B cell (primary cell): ENCODE data around the gene SCAI. TPM values are rescaled to one million over a fixed set of nuclear protein-coding genes. Genes with fewer than 3 reads are reported as not detected.

ENCODE experiments used
- ATAC-seq: fragments of 200-7000 bp; cut with Tn5 transposase; one replicate; pipeline ENCODE4 v1.10.0; 2021; ENCODE audit warnings: low read depth, mild to moderate bottlenecking, moderate number of reproducible peaks, moderate library complexity
- CTCF ChIA-PET: fragments of 350-600 bp; sonication (Branson Sonifier 250); formaldehyde crosslinking; loops from one replicate; lab custom pipeline; 2021; ENCODE audit warnings: antibody characterized with exemption, inconsistent platforms; lab: Charles Lee
- POLR2A ChIA-PET: fragments of 350-600 bp; sonication (Branson Sonifier 250); formaldehyde crosslinking; loops from one replicate; lab custom pipeline; 2021; ENCODE audit warnings: antibody characterized with exemption; lab: Charles Lee
- DNase-seq: peaks from one replicate; pipeline ENCODE4 v3.0.0; 2013
- H2AFZ ChIP-seq: 2 replicates; pipeline ENCODE4 v1.6.1; 2012; ENCODE audit warnings: mild to moderate bottlenecking, low read depth, low read length; ENCODE audit not compliant: insufficient read depth, poor library complexity, severe bottlenecking
- H3K27ac ChIP-seq, 2 donors: 1 replicate in 1 of 2; 2 replicates in 1 of 2; pipeline ENCODE4 v1.5.1; 2012 to 2013; ENCODE audit warnings: low read length in 2 of 2, mild to moderate bottlenecking in 2 of 2, moderate library complexity in 1 of 2
- H3K27me3 ChIP-seq, 4 experiments: fragments of 200-600 bp in 1 of 4; sonication (generic) in 1 of 4; replicated peaks in 1 of 4; 1 replicate in 2 of 4; 2 replicates in 2 of 4; pipeline versions ENCODE4 v1.6.1 to v1.7.0; 2013 to 2016; ENCODE audit warnings: low read length in 3 of 4, mild to moderate bottlenecking in 2 of 4, mixed read lengths in 1 of 4, moderate library complexity in 1 of 4; ENCODE audit not compliant: insufficient read depth in 4 of 4, control insufficient read depth in 3 of 4; ENCODE audit errors: control extremely low read depth in 1 of 4
- H3K36me3 ChIP-seq, 2 experiments: replicated peaks in 1 of 2; 1 replicate in 1 of 2; 2 replicates in 1 of 2; pipeline versions ENCODE4 v1.6.1 to v1.7.1; 2013; ENCODE audit warnings: low read length in 1 of 2; ENCODE audit not compliant: insufficient read depth in 2 of 2, control insufficient read depth in 1 of 2; ENCODE audit errors: control extremely low read depth in 1 of 2, extremely low read depth in 1 of 2
- H3K4me1 ChIP-seq, 2 donors: fragments of 200-600 bp in 1 of 2; sonication (generic) in 1 of 2; 1 replicate in 1 of 2; 2 replicates in 1 of 2; pipeline versions ENCODE4 v1.5.1 to v1.6.1; 2013 to 2017; ENCODE audit warnings: low read length in 2 of 2; ENCODE audit not compliant: control insufficient read depth in 2 of 2, insufficient read depth in 2 of 2
- H3K4me2 ChIP-seq: replicated peaks from 2 replicates; pipeline ENCODE3; 2012; ENCODE audit warnings: mild to moderate bottlenecking, low read depth, low read length; ENCODE audit not compliant: poor library complexity, severe bottlenecking
- H3K4me3 ChIP-seq, 5 experiments: fragments of 200-600 bp in 1 of 5; sonication (generic) in 1 of 5; 1 replicate in 3 of 5; 2 replicates in 2 of 5; pipeline versions ENCODE4 v1.5.1 to v1.7.0; 2011 to 2016; ENCODE audit warnings: low read length in 4 of 5, mild to moderate bottlenecking in 4 of 5, low read depth in 2 of 5, control low read depth in 1 of 5, moderate library complexity in 1 of 5; ENCODE audit not compliant: insufficient read depth in 1 of 5; ENCODE audit errors: control extremely low read depth in 1 of 5, extremely low read depth in 1 of 5
- H3K79me2 ChIP-seq: fragments of 200-600 bp; sonication (generic); one replicate; pipeline ENCODE4 v1.6.0; 2016; ENCODE audit warnings: low read length; ENCODE audit not compliant: control insufficient read depth, insufficient read depth
- H3K9ac ChIP-seq: fragments of 200-600 bp; sonication (generic); 2 replicates; pipeline ENCODE4 v1.6.1; 2017; ENCODE audit warnings: mild to moderate bottlenecking, low read length, moderate library complexity
- H3K9me3 ChIP-seq, 3 donors: one replicate each; pipeline versions ENCODE4 v1.6.1 to v1.7.1; 2013; ENCODE audit warnings: low read length in 2 of 3; ENCODE audit not compliant: control insufficient read depth in 2 of 3, insufficient read depth in 1 of 3; ENCODE audit errors: control extremely low read depth in 1 of 3
- H4K20me1 ChIP-seq: 2 replicates; pipeline ENCODE4 v1.6.0; 2012; ENCODE audit warnings: mild to moderate bottlenecking, low read length; ENCODE audit not compliant: insufficient read depth, control insufficient read depth, poor library complexity, severe bottlenecking
- H3K27ac Mint-ChIP-seq: one replicate; pipeline ENCODE4 v1.8.0; 2021; ENCODE audit warnings: mixed read lengths
- H3K27me3 Mint-ChIP-seq: one replicate; pipeline ENCODE4 v1.8.0; 2021; ENCODE audit warnings: mixed read lengths
- H3K4me1 Mint-ChIP-seq: one replicate; pipeline ENCODE4 v1.8.0; 2021; ENCODE audit warnings: mixed read lengths
- H3K4me3 Mint-ChIP-seq: one replicate; pipeline ENCODE4 v1.8.0; 2021; ENCODE audit warnings: mixed read lengths
- H3K9me3 Mint-ChIP-seq: one replicate; pipeline ENCODE4 v1.8.0; 2022; ENCODE audit warnings: mixed read lengths; ENCODE audit not compliant: insufficient read depth
- CTCF ChIP-seq: fragments of 200-600 bp; IDR thresholded peaks from one replicate; pipeline ENCODE4 v1.8.0; 2022; ENCODE audit warnings: antibody characterized with exemption, mild to moderate bottlenecking
- EZH2 ChIP-seq: IDR thresholded peaks from 2 replicates; pipeline ENCODE4 v1.6.1; 2012; ENCODE audit warnings: borderline replicate concordance, low read depth, mild to moderate bottlenecking, moderate library complexity, low read length; ENCODE audit not compliant: insufficient read depth, poor library complexity, severe bottlenecking
- WGBS: methylation state at CpG from one replicate; pipeline ENCODE4 v1.1.5; 2013; ENCODE audit warnings: missing lambda C conversion rate; ENCODE audit not compliant: insufficient coverage; 5-methylcytosine and 5-hydroxymethylcytosine counted together
- intact Hi-C: fragments of 100-400 bp; cut with micrococcal nuclease; formaldehyde crosslinking; loops from one replicate; pipeline ENCODE4 v1.10.0; 2022
- polyA plus RNA-seq: library from polyadenylated mRNA; depleted of rRNA; stranded (reverse); fragments of >200 nt; gene quantifications from 2 replicates; pipeline ENCODE4 v1.2.3, GENCODE V29; 2012
- total RNA-seq, 2 donors: library from RNA; stranded (reverse); fragments of 120-200 nt in 1 of 2; gene quantifications; 1 replicate in 1 of 2; 2 replicates in 1 of 2; pipeline versions ENCODE4 v1.2.3 to v1.2.4, GENCODE V29; 2013 to 2022

The SCAI gene
- total and polyA plus RNA-seq, 2 donors (not counting 1 experiment from before 2014, with no cell fraction given): 3.8 to 19.8 TPM

GRCh38 chr9:125156551-125156950, 13.2 kb upstream of the SCAI start:
- no peak overlapping the region for H3K27ac ChIP-seq
- no CpG with 5 or more reads among the region's 2 CpGs for WGBS
- DNase-seq (no peak), ATAC-seq (no peak)
- intact Hi-C loops: no loop called here
- H3K4me1 Mint-ChIP-seq: no peaks in the 10 kb centered on the region
- TF ChIP-seq CTCF (no peak), EZH2 (no peak)
- H3K9me3 Mint-ChIP-seq: no peaks in the 10 kb centered on the region
- POLR2A ChIA-PET: interaction anchor here (0.6 kb wide), 1 partner anchor 45 kb away, joined by 4 read pairs; no protein-coding TSS in a partner anchor
- H3K79me2 ChIP-seq: no peaks in the 10 kb centered on the region
- no peaks in the 10 kb centered on the region for H3K4me1 ChIP-seq
- peaks cover 6% of the 10 kb centered on the region for H4K20me1 ChIP-seq
- no peak overlapping the region for H3K4me2 ChIP-seq
- no peak overlapping the region for H3K27ac Mint-ChIP-seq
- CTCF ChIA-PET: no interaction called here
- no peak overlapping the region for H3K4me3 ChIP-seq
- H3K4me3 Mint-ChIP-seq: no peak overlapping the region
- no peaks in the 10 kb centered on the region for H3K9me3 ChIP-seq
- peaks cover 13 to 32% of the 10 kb centered on the region in 2 experiments for H3K36me3 ChIP-seq
- no peak overlapping the region for H2AFZ ChIP-seq
- H3K27me3 Mint-ChIP-seq: no peaks in the 10 kb centered on the region
- H3K27me3 ChIP-seq: no peaks in the 10 kb centered on the region
- no peak overlapping the region for H3K9ac ChIP-seq

- Mint-ChIP-seq H3K4me3 (no peak overlapping the region), H3K27me3 (no peaks in the 10 kb centered on the region), H3K27ac (no peak overlapping the region), H3K9me3 (no peaks in the 10 kb centered on the region), H3K4me1 (no peaks in the 10 kb centered on the region)
- POLR2A ChIA-PET: no interaction called here
- Histone ChIP-seq H3K4me3 (no peak overlapping the region), H4K20me1 (no peaks in the 10 kb centered on the region), H3K4me2 (no peak overlapping the region), H3K9me3 (no peaks in the 10 kb centered on the region), H2AFZ (no peak overlapping the region), H3K9ac (no peak overlapping the region), H3K27ac (no peak overlapping the region), H3K4me1 (no peaks in the 10 kb centered on the region), H3K79me2 (no peaks in the 10 kb centered on the region), H3K36me3 (peaks cover 16 to 48% of the 10 kb centered on the region in 2 experiments), H3K27me3 (no peaks in the 10 kb centered on the region)
- DNase-seq: no peak
- CTCF ChIA-PET: no interaction called here
- no CpG with 5 or more reads among the region's 4 CpGs for WGBS
- ATAC-seq: no peak
- TF ChIP-seq EZH2: no peak
- TF ChIP-seq CTCF: no peak
- intact Hi-C loops: no loop called here
Measured at GRCh38 chr9:125153712-125154367, 10.5 kb upstream of the SCAI start.
